GM20000 (cell line): ENCODE results near the gene B3GNT5.

Experiments
- DNase-seq: peaks from one replicate; pipeline ENCODE4 v3.0.0; 2012; ENCODE audit warnings: low spot score
- TF ChIP-seq, protein P1 (sequence below): IDR thresholded peaks from 2 replicates; pipeline ENCODE4 v1.5.1; 2012; ENCODE audit warnings: mild to moderate bottlenecking, control low read depth; ENCODE audit errors: extremely low read depth, missing control alignments

Gene B3GNT5

DNA sequence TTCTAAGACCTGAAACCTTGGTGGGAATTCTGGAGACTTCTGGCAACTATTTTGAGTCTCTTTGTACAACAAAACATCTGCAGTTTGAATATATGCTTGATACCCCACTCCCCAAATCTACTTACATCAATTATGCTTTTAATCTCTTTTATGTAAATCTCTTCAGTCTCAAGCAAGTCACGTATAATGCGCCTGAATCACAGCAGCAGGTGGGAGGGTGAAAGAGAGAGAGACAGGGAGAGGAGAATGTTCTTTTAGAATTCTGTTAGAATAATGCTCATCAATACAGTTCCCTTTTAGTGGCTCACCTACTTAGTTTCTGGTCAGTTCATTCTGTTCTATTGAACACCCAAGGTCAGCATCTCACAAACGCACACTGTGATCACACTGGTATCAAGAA lies 22.2 kb upstream of the B3GNT5 start:
- DNase-seq, result no peak
- TF ChIP-seq, protein P1, sequence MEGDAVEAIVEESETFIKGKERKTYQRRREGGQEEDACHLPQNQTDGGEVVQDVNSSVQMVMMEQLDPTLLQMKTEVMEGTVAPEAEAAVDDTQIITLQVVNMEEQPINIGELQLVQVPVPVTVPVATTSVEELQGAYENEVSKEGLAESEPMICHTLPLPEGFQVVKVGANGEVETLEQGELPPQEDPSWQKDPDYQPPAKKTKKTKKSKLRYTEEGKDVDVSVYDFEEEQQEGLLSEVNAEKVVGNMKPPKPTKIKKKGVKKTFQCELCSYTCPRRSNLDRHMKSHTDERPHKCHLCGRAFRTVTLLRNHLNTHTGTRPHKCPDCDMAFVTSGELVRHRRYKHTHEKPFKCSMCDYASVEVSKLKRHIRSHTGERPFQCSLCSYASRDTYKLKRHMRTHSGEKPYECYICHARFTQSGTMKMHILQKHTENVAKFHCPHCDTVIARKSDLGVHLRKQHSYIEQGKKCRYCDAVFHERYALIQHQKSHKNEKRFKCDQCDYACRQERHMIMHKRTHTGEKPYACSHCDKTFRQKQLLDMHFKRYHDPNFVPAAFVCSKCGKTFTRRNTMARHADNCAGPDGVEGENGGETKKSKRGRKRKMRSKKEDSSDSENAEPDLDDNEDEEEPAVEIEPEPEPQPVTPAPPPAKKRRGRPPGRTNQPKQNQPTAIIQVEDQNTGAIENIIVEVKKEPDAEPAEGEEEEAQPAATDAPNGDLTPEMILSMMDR, result no peak

DNA sequence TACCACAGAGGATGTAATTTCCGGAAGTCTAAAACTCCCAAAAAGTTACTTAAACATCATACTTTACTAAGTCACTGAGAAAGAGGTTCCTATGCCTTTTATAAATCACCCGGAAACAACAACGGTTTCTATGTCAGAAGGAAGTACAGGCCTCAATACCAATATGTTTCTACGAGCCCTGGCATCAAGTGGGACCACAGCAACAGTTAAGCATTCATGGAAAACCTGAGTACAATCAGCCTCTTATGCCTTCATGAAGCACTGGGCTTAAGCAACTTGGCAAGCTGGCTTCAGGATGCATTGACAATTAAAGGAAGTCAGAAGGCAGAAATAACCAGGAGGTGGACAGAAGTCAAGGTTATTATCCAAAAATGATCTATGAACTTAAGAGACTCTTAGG lies 19.1 kb upstream of the B3GNT5 start:
- TF ChIP-seq, protein P1, result no peak
- DNase-seq, result no peak

DNA sequence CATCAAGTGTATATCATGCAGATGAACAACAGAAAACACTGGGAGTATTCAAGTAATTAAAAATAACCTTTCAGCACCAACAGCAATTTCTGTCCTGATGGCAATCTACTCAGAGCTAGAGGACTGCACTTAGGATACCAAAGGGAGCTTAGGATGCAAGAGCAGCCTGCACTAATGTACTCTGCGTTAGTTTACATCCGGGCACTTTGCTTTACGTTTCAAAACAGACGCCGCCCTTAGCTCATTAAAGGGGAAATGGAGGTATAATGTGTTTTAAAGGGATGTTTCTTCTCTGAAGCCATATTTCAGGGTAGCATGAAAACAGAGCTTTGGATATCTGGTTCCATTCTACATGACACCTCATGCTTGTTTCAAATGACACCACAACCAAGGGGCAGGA lies 14.0 kb upstream of the B3GNT5 start:
- TF ChIP-seq, protein P1, result no peak
- no peak for DNase-seq

DNA sequence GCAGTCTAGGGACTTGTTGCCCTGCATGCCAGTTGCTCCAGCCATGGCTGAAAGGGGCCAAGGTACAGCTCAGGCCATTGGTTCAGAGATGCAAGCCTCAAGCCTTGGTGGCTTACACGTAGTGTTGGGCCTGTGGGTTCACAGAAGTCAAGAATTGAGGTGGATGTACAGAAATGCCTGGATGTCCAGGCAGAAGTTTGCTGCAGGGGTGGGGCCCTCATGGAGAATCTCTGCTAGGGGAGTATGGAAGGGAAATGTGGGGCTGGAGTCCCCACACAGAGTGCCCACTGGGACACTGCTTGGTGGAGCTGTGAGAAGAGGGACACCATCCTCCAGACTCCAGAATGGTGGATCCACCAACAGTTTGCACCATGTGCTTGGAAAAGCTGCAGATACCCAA lies 10.6 kb upstream of the B3GNT5 start:
- no peak for DNase-seq
- TF ChIP-seq, protein P1, result no peak

DNA sequence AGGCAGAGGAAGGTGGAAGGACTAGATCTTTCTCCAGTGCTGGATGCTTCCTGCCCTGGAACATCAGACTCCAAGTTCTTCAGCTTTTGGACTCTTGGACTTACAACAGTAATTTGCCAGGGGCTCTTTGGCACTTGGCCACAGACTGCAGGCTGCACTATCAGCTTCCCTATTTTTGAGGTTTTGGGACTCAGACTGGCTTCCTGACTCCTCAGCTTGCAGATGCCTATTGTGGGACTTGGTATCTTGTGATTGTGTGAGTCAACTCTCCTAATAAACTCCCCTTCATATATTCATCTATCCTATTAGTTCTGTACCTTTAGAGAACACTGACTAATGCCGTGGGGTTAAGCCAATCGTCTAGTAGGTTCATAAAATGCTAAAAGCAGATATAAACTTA lies 8.8 kb upstream of the B3GNT5 start:
- TF ChIP-seq, protein P1, result no peak
- no peak for DNase-seq

DNA sequence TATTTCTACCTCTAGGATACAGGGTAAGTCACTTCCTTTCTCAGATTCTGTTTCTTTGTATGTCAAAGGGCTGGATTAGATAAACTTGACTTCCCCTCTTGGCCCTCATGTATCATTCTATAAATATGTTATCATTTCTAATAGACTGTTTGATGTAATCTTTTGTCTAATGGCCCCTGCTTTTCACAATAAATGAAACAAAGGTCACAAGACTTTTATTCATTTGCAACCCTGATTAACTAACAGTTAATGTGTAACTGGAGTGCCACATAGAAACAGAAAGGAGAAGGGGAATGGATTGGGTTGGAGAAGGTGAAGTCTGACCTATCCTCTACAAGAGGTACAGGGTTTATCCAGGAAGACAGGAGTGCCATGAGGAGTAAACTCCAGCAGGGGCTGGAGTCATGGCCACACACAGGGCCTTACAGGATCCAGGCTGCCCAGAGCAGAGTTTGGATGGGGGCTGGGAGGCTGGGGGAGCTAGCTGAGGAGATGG lies 8.0 kb upstream of the B3GNT5 start:
- no peak for DNase-seq
- TF ChIP-seq, protein P1, result no peak

DNA sequence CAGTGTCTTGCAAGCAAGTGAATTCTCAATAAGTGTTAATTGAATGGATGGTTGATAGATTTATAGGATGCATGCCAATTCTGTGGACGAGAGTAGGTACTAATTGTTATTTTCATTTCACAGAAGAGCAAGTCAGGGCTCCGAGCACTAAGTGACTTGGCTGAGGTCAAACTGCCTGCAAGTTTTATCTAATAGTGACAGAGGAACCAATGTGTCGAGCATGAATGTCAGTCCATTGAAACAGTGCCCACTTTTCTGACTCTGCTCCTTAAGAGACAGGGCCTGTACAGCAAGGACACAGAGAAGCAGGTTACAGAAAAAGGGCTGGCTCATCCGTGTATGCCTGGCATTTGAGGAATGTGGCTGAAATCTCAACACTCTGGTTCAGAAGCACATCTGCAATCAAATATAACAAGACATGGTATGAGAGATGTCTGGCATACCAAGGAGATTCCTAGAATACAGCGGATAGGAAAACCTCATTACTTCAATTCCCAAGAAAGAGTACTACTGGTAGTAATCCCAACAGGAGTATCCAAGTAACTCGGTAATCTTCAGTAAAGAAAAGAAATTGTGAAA lies 6.0 kb upstream of the B3GNT5 start:
- TF ChIP-seq, protein P1, result no peak
- no peak for DNase-seq
